SK-N-DZ (cell line): ENCODE data around the gene ENTPD1.
"Not testable (repeated sequence)": the region's sequence is repeated elsewhere in the genome, so short reads cannot be mapped to it uniquely, and the experiment has no call there.

Source experiments
- DNase-seq: peaks from one replicate; pipeline ENCODE4 v3.0.0-alpha.2; 2015; ENCODE audit warnings: low spot score

Gene ENTPD1

GRCh38 chr10:95794195-95794594 lies 38.2 kb downstream of the ENTPD1 start:
- DNase-seq: no peak

- DNase-seq: no peak
Observed at GRCh38 chr10:95795602-95796001, 39.6 kb downstream of the ENTPD1 start.

GRCh38 chr10:95796504-95796903 lies 40.5 kb downstream of the ENTPD1 start:
- DNase-seq: no peak

GRCh38 chr10:95798096-95798855 lies 42.3 kb downstream of the ENTPD1 start:
- DNase-seq: no peak

GRCh38 chr10:95800286-95800685 lies 44.3 kb downstream of the ENTPD1 start:
- not testable (repeated sequence) for DNase-seq

- not testable (repeated sequence) for DNase-seq
Observed at GRCh38 chr10:95806687-95807380, 50.9 kb downstream of the ENTPD1 start.

- DNase-seq: not testable (repeated sequence)
Observed at GRCh38 chr10:95808705-95809308, 52.8 kb downstream of the ENTPD1 start.

- DNase-seq: no peak
Observed at GRCh38 chr10:95809370-95810197, 53.6 kb downstream of the ENTPD1 start.

- no peak for DNase-seq
Observed at GRCh38 chr10:95810198-95810976, 54.4 kb downstream of the ENTPD1 start.

GRCh38 chr10:95813054-95813685 lies 57.2 kb downstream of the ENTPD1 start:
- no peak for DNase-seq

- no peak for DNase-seq
Observed at GRCh38 chr10:95814011-95814727, 58.2 kb downstream of the ENTPD1 start.

- no peak for DNase-seq
Observed at GRCh38 chr10:95815133-95815532, 59.2 kb downstream of the ENTPD1 start.

GRCh38 chr10:95815701-95816240 lies 59.8 kb downstream of the ENTPD1 start:
- DNase-seq: no peak

- no peak for DNase-seq
Observed at GRCh38 chr10:95818010-95818409, 62.0 kb downstream of the ENTPD1 start.

- DNase-seq: no peak
Observed at GRCh38 chr10:95818668-95819067, 62.7 kb downstream of the ENTPD1 start.

GRCh38 chr10:95819620-95820329 lies 63.8 kb downstream of the ENTPD1 start:
- no peak for DNase-seq

- DNase-seq: no peak
Observed at GRCh38 chr10:95820363-95820762, 64.4 kb downstream of the ENTPD1 start.

- no peak for DNase-seq
Observed at GRCh38 chr10:95821720-95822119, 65.8 kb downstream of the ENTPD1 start.

GRCh38 chr10:95830044-95830443 lies 74.1 kb downstream of the ENTPD1 start:
- DNase-seq: no peak
